22Rv1 (cell line): ENCODE results near the gene SPOCK1.

Source experiments
- CTCF ChIP-seq: fragments of 450-650 bp; IDR thresholded peaks from 2 replicates; pipeline ENCODE4 v1.5.1; 2017; ENCODE audit warnings: mild to moderate bottlenecking
- ZFX ChIP-seq: fragments of 450-650 bp; IDR thresholded peaks from 2 replicates; pipeline ENCODE4 v1.6.1; 2017; ENCODE audit warnings: antibody characterized with exemption, borderline replicate concordance

GRCh38 chr5:137199201-137199600 lies 299.9 kb downstream of the SPOCK1 start:
- TF ChIP-seq CTCF, result no peak
- TF ChIP-seq ZFX, result no peak
